Adipose tissue (tissue), 3 donors: Measurements from ENCODE around the gene DNAJC17. TPM values are rescaled to one million over a fixed set of nuclear protein-coding genes. Genes with fewer than 3 reads are reported as not detected.

Source experiments
- H3K27ac ChIP-seq: one replicate; pipeline ENCODE4 v1.5.1; 2013; ENCODE audit warnings: low read depth, low read length
- WGBS, 3 donors: extraction: QIAGEN DNeasy Blood & Tissue Kit; methylation state at CpG; one replicate each; pipeline ENCODE4 v1.1.7; 2013; 5-methylcytosine and 5-hydroxymethylcytosine counted together
- polyA plus RNA-seq, 3 donors: library from polyadenylated mRNA; stranded (reverse); fragments of 200-250 nt; gene quantifications; one replicate each; pipeline ENCODE4 v1.2.3, GENCODE V29; 2013
- donor health status: healthy with polysubstance abuse.
- donor health status: Bipolar disorder and iron deficiency.
- donor health status: healthy.

DNAJC17 gene
- polyA plus RNA-seq, 3 donors: 22.4 to 41.5 (median 41.0) TPM

GRCh38 chr15:40772014-40772413, 35.3 kb downstream of the DNAJC17 start:
- no peak overlapping the region for H3K27ac ChIP-seq

GRCh38 chr15:40771242-40771641, 36.0 kb downstream of the DNAJC17 start:
- 94 to 100% (median 96%) methylated on average over 5 of the region's 5 CpGs for WGBS, 3 donors
- no peak overlapping the region for H3K27ac ChIP-seq

More at GRCh38 chr15:40772014-40772413, 35.3 kb downstream of the DNAJC17 start:
- WGBS, 3 donors: 76 to 84% (median 82%) methylated on average over 13 of the region's 13 CpGs

GRCh38 chr15:40770147-40770721, 37.0 kb downstream of the DNAJC17 start:
- WGBS, 3 donors: 66 to 83% (median 71%) methylated on average over 14 to 17 of the region's 17 CpGs
- no peak overlapping the region for H3K27ac ChIP-seq

- WGBS, 3 donors: 30 to 66% (median 33%) methylated on average over 28 of the region's 28 CpGs
- no peak within 1 kb of the TSS for H3K27ac ChIP-seq
Observed at GRCh38 chr15:40769274-40770146, 37.8 kb downstream of the DNAJC17 start, which contains the start of gene C15orf62. Gene C15orf62 (plus strand): TSS chr15:40769980. CDS start chr15:40770496, 516 bp downstream.

- no peak overlapping the region for H3K27ac ChIP-seq
- 52 to 82% (median 58%) methylated on average over 21 of the region's 21 CpGs for WGBS, 3 donors
Observed at GRCh38 chr15:40768521-40769273, 38.6 kb downstream of the DNAJC17 start.

GRCh38 chr15:40767838-40768500, 39.3 kb downstream of the DNAJC17 start:
- H3K27ac ChIP-seq: no peak overlapping the region
- WGBS, 3 donors: 71 to 92% (median 85%) methylated on average over 23 to 29 of the region's 29 CpGs

GRCh38 chr15:40766906-40767837, 40.1 kb downstream of the DNAJC17 start:
- whole genome bisulfite sequencing, 3 donors: 91 to 93% (median 92%) methylated on average over 32 of the region's 32 CpGs
- H3K27ac ChIP-seq: no peak overlapping the region

GRCh38 chr15:40766194-40766815, 41.0 kb downstream of the DNAJC17 start:
- 78 to 83% (median 79%) methylated on average over 7 of the region's 7 CpGs for WGBS, 3 donors
- H3K27ac ChIP-seq: no peak overlapping the region

- H3K27ac ChIP-seq: no peak overlapping the region
- 21 to 31% (median 22%) methylated on average over 8 of the region's 8 CpGs for WGBS, 3 donors
Observed at GRCh38 chr15:40764629-40765103, 42.6 kb downstream of the DNAJC17 start.

GRCh38 chr15:40763801-40764628, 43.3 kb downstream of the DNAJC17 start, which contains the start of gene GCHFR:
Gene GCHFR (plus strand): TSS chr15:40764068. CDS start chr15:40764181, 113 bp downstream.
- WGBS, 3 donors: 0 to 1% (median 0%) methylated on average over 68 to 75 of the region's 75 CpGs
- no peak within 1 kb of the TSS for H3K27ac ChIP-seq

GRCh38 chr15:40762919-40763800, 44.1 kb downstream of the DNAJC17 start:
- WGBS, 3 donors: 28 to 29% (median 28%) methylated on average over 55 of the region's 55 CpGs
- no peak overlapping the region for H3K27ac ChIP-seq

GRCh38 chr15:40759961-40760360, 47.3 kb downstream of the DNAJC17 start:
- WGBS, 3 donors: 91 to 95% (median 93%) methylated on average over 5 of the region's 5 CpGs
- H3K27ac ChIP-seq: no peak overlapping the region

- H3K27ac ChIP-seq: no peak overlapping the region
- WGBS, 3 donors: 41 to 52% (median 47%) methylated on average over 6 of the region's 6 CpGs
Observed at GRCh38 chr15:40756938-40757337, 50.3 kb downstream of the DNAJC17 start.

- 65 to 76% (median 66%) methylated on average over 10 of the region's 10 CpGs for WGBS, 3 donors
- no peak overlapping the region for H3K27ac ChIP-seq
Observed at GRCh38 chr15:40755812-40756208, 51.5 kb downstream of the DNAJC17 start.
